Measurements from ENCODE around the gene PLA2G2F.

PLA2G2F gene

GRCh38 chr1:20183035-20183434 lies 43.9 kb downstream of the PLA2G2F start:
- no peak for DNase-seq (ENCODE audit: extremely low read depth, low read depth)
- no peak for TF ChIP-seq CTCF (IDR thresholded peaks at IDR 0.05; ENCODE audit: low read depth, low read length)

GRCh38 chr1:20183616-20184271 lies 44.6 kb downstream of the PLA2G2F start:
- TF ChIP-seq CTCF (IDR thresholded peaks at IDR 0.05; ENCODE audit: low read depth, low read length), result no peak
- no peak for DNase-seq (ENCODE audit: extremely low read depth, low read depth)

- DNase-seq (ENCODE audit: extremely low read depth, low read depth), result no peak
- no peak for TF ChIP-seq CTCF (IDR thresholded peaks at IDR 0.05; ENCODE audit: low read depth, low read length)
Observed at GRCh38 chr1:20184481-20184900, 45.4 kb downstream of the PLA2G2F start.

- DNase-seq (ENCODE audit: extremely low read depth, low read depth), result no peak
- TF ChIP-seq CTCF (IDR thresholded peaks at IDR 0.05; ENCODE audit: low read depth, low read length), result no peak
Observed at GRCh38 chr1:20184997-20185833, 46.1 kb downstream of the PLA2G2F start.

- DNase-seq (ENCODE audit: extremely low read depth, low read depth), result no peak
Observed at GRCh38 chr1:20185834-20186782, 47.0 kb downstream of the PLA2G2F start, which contains the start of the genes PLA2G2C and UBXN10. PLA2G2C (minus strand) TSS chr1:20186518; CDS start chr1:20177363, 9,155 bp downstream. UBXN10 (plus strand) TSS chr1:20186096; CDS start chr1:20190562, 4,466 bp downstream.

More at GRCh38 chr1:20185834-20186782, 47.0 kb downstream of the PLA2G2F start, which contains the start of the genes PLA2G2C and UBXN10:
- no peak for TF ChIP-seq CTCF (IDR thresholded peaks at IDR 0.05; ENCODE audit: low read depth, low read length)
